Loucy (cell line): Measurements from ENCODE around the gene LSM6.

Experiments used
- EZH2phosphoT487 ChIP-seq: fragments of 200-600 bp; IDR thresholded peaks from 2 replicates; pipeline ENCODE4 v1.6.1; 2018; ENCODE audit warnings: antibody characterized with exemption, mild to moderate bottlenecking, moderate library complexity, borderline replicate concordance
- TF ChIP-seq, protein P1 (sequence below): fragments of 200-600 bp; sonication (generic); conservative IDR thresholded peaks from 2 replicates; pipeline ENCODE4 v1.5.1; 2014; ENCODE audit warnings: mild to moderate bottlenecking, antibody characterized with exemption, low read length

DNA sequence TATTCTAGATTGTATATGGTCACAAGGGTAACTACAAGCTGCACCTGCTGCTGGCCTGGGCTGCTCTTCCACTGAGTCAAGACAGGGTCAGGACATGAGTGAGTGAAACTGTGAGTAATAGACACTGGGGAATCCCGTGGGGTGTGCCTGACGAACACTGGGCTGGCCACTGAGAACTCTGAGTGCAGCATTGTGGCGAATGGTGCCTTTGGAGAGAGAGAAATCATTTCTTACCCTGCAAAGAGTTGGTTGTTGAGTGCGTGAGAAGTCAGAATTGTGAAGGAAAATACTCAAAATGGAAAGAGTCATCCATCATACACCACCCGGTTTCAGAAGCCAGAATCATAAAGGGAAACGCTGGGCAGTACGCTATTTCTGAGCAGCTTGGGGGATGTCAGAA, 43.1 kb upstream of the LSM6 start:
- TF ChIP-seq, protein P1, sequence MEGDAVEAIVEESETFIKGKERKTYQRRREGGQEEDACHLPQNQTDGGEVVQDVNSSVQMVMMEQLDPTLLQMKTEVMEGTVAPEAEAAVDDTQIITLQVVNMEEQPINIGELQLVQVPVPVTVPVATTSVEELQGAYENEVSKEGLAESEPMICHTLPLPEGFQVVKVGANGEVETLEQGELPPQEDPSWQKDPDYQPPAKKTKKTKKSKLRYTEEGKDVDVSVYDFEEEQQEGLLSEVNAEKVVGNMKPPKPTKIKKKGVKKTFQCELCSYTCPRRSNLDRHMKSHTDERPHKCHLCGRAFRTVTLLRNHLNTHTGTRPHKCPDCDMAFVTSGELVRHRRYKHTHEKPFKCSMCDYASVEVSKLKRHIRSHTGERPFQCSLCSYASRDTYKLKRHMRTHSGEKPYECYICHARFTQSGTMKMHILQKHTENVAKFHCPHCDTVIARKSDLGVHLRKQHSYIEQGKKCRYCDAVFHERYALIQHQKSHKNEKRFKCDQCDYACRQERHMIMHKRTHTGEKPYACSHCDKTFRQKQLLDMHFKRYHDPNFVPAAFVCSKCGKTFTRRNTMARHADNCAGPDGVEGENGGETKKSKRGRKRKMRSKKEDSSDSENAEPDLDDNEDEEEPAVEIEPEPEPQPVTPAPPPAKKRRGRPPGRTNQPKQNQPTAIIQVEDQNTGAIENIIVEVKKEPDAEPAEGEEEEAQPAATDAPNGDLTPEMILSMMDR = no peak
- TF ChIP-seq EZH2phosphoT487 = no peak
